Measurements from ENCODE around the gene ZYX.

DNA sequence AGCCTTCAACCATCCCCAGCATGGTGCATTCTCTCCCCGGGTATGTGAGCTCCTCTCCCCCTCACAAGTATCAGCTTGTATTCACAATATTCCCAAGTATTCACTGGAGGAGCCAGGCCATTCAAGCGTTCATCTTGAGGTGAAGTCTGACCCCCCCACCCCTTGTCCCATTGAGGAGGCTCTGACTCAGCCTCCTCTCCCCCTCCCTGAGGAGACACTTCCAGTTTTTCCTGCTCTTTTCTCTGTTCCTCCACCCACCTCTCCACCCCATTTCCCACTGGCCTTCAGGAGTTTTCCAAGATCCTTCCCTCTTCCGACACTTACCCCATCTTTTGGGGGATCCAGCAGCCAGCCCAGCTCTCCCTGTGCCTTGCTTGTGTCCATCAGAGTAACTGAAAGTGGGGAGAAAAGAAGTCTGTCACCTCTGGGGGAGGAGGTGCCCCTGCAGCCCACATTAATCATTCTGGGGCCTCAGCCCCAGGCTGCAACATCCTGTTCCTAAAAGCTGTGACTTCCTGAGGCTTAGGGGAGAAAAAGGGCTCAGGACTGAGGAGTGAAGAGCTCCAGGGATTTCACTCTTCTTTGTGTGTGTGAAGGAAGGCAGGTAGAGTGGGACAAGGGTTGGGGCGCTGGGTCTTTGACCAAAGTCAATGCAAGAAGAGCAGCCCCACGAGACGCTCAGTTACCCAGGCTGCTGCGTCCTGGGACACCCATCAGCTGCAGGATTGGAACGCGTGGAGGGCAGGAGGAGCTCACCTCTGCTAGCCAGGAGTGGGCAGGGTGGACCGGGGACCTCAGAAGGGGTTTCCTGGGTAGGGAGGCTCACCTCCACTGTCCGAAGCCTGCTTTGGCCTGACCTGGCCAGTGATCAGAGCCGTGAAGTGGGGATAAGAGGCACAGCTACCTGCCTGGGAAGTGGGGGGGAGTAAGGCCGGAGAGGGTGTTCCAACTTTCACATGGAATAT, 26.4 kb downstream of the ZYX start:
- TF ChIP-seq, protein P1, sequence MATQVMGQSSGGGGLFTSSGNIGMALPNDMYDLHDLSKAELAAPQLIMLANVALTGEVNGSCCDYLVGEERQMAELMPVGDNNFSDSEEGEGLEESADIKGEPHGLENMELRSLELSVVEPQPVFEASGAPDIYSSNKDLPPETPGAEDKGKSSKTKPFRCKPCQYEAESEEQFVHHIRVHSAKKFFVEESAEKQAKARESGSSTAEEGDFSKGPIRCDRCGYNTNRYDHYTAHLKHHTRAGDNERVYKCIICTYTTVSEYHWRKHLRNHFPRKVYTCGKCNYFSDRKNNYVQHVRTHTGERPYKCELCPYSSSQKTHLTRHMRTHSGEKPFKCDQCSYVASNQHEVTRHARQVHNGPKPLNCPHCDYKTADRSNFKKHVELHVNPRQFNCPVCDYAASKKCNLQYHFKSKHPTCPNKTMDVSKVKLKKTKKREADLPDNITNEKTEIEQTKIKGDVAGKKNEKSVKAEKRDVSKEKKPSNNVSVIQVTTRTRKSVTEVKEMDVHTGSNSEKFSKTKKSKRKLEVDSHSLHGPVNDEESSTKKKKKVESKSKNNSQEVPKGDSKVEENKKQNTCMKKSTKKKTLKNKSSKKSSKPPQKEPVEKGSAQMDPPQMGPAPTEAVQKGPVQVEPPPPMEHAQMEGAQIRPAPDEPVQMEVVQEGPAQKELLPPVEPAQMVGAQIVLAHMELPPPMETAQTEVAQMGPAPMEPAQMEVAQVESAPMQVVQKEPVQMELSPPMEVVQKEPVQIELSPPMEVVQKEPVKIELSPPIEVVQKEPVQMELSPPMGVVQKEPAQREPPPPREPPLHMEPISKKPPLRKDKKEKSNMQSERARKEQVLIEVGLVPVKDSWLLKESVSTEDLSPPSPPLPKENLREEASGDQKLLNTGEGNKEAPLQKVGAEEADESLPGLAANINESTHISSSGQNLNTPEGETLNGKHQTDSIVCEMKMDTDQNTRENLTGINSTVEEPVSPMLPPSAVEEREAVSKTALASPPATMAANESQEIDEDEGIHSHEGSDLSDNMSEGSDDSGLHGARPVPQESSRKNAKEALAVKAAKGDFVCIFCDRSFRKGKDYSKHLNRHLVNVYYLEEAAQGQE (IDR thresholded peaks at IDR 0.05; ENCODE audit: insufficient replicate concordance, low read depth), result no peak
- TF ChIP-seq POLR2AphosphoS5 (IDR thresholded peaks at IDR 0.05; ENCODE audit: low read depth) (peak; percentile 55; the same call in 1 of the 2 replicates), SPI1 (IDR thresholded peaks at IDR 0.05; ENCODE audit: borderline replicate concordance, low read depth) (no peak; the same call in 1 of the 2 replicates)
- TF ChIP-seq, protein P2, sequence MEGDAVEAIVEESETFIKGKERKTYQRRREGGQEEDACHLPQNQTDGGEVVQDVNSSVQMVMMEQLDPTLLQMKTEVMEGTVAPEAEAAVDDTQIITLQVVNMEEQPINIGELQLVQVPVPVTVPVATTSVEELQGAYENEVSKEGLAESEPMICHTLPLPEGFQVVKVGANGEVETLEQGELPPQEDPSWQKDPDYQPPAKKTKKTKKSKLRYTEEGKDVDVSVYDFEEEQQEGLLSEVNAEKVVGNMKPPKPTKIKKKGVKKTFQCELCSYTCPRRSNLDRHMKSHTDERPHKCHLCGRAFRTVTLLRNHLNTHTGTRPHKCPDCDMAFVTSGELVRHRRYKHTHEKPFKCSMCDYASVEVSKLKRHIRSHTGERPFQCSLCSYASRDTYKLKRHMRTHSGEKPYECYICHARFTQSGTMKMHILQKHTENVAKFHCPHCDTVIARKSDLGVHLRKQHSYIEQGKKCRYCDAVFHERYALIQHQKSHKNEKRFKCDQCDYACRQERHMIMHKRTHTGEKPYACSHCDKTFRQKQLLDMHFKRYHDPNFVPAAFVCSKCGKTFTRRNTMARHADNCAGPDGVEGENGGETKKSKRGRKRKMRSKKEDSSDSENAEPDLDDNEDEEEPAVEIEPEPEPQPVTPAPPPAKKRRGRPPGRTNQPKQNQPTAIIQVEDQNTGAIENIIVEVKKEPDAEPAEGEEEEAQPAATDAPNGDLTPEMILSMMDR (IDR thresholded peaks at IDR 0.05; ENCODE audit: insufficient read depth, low read length), result no peak
